HCT116 (cell line): ENCODE data around the gene SEC31B. TPM values are rescaled to one million over a fixed set of nuclear protein-coding genes. Genes with fewer than 3 reads are reported as not detected.

Experiments
- ATAC-seq: fragments of 200-7000 bp; cut with Tn5 transposase; 2 replicates; pipeline ENCODE4 v1.9.1; 2020; ENCODE audit warnings: mild to moderate bottlenecking, moderate library complexity
- BruUV-seq: library from RNA; stranded (reverse); fragments of 400-500 nt; replicated peaks from 2 replicates; lab custom pipeline; 2021; lab: Mats Ljungman, UMichigan
- CTCF ChIA-PET: fragments of 300-600 bp; sonication (Branson Sonifier 250); formaldehyde crosslinking; loops from one replicate; lab custom pipeline; 2021; ENCODE audit warnings: antibody characterized with exemption; lab: Charles Lee
- POLR2A ChIA-PET: fragments of 300-600, 350-600 bp; sonication (Branson Sonifier 250); formaldehyde crosslinking; loops from one replicate; lab custom pipeline; 2021; ENCODE audit warnings: antibody characterized with exemption; lab: Charles Lee
- RAD21 ChIA-PET, 2 experiments: fragments of 300-600 bp; sonication (Branson Sonifier 250); formaldehyde crosslinking; loops; one replicate each; lab custom pipeline; 2023; ENCODE audit warnings: low total read pairs in 2 of 2; ENCODE audit not compliant: uncharacterized antibody in 2 of 2, unreplicated experiment in 2 of 2, low non-redundant PET in 1 of 2; lab: Charles Lee
- DNase-seq: peaks from one replicate; pipeline ENCODE4 v3.0.0-alpha.2; 2010; ENCODE audit warnings: low read depth, low spot score
- H2AFZ ChIP-seq: fragments of 200-600 bp; shearing (Covaris generic), sonication (generic); 2 replicates; pipeline ENCODE4 v1.6.1; 2017; ENCODE audit warnings: low read depth, mixed run types, mixed read lengths, antibody characterized with exemption, low read length; ENCODE audit not compliant: poor library complexity, severe bottlenecking
- H3K27ac ChIP-seq: 2 replicates; pipeline ENCODE4 v1.5.1; 2012; ENCODE audit warnings: low read depth, low read length
- H3K27me3 ChIP-seq: fragments of 200-600 bp; sonication (generic); 2 replicates; pipeline ENCODE4 v1.6.1; 2016; ENCODE audit warnings: mixed run types, low read length, mixed read lengths; ENCODE audit not compliant: insufficient read depth
- H3K36me3 ChIP-seq, 2 experiments: fragments of 200-500 bp in 1 of 2; fragments of 200-600 bp in 1 of 2; sonication (Bioruptor generic) in 1 of 2; sonication (generic) in 1 of 2; 2 replicates each; pipeline versions ENCODE4 v1.5.1 to v1.6.1; 2014 to 2016; ENCODE audit warnings: low read length in 2 of 2, inconsistent platforms in 1 of 2, mixed read lengths in 1 of 2, mixed run types in 1 of 2; ENCODE audit not compliant: insufficient read depth in 2 of 2, control insufficient read depth in 1 of 2
- H3K4me1 ChIP-seq, 2 experiments: fragments of 200-600 bp in 1 of 2; sonication (generic) in 1 of 2; 2 replicates each; pipeline versions ENCODE4 v1.5.1 to v1.6.1; 2012 to 2017; ENCODE audit warnings: low read length in 2 of 2, inconsistent platforms in 1 of 2, mild to moderate bottlenecking in 1 of 2, mixed read lengths in 1 of 2, mixed run types in 1 of 2, moderate library complexity in 1 of 2; ENCODE audit not compliant: insufficient read depth in 2 of 2, control insufficient read depth in 1 of 2
- H3K4me2 ChIP-seq: fragments of 200-600 bp; sonication (generic); 2 replicates; pipeline ENCODE4 v1.6.1; 2017; ENCODE audit warnings: mixed run types, low read length, mixed read lengths
- H3K4me3 ChIP-seq, 2 experiments: fragments of 200-600 bp in 1 of 2; sonication (generic) in 1 of 2; replicated peaks in 1 of 2; 2 replicates each; pipeline ENCODE4 v1.5.1; 2011 to 2016; ENCODE audit warnings: low read length in 2 of 2, control low read depth in 1 of 2, low read depth in 1 of 2, mild to moderate bottlenecking in 1 of 2, mixed read lengths in 1 of 2, mixed run types in 1 of 2
- H3K79me2 ChIP-seq: fragments of 200-600 bp; sonication (generic); 2 replicates; pipeline ENCODE4 v1.6.1; 2017; ENCODE audit warnings: mild to moderate bottlenecking, mixed run types, low read length, moderate library complexity, mixed read lengths; ENCODE audit not compliant: insufficient read depth
- H3K9ac ChIP-seq: fragments of 200-600 bp; sonication (generic); 2 replicates; pipeline ENCODE4 v1.6.1; 2016; ENCODE audit warnings: low read length, mixed read lengths
- H3K9me2 ChIP-seq: fragments of 200-600 bp; sonication (generic), shearing (Covaris generic); 2 replicates; pipeline ENCODE4 v1.6.1; 2017; ENCODE audit warnings: mixed run types, mild to moderate bottlenecking, moderate library complexity; ENCODE audit not compliant: insufficient read depth
- H3K9me3 ChIP-seq, 2 experiments: fragments of 200-500 bp in 1 of 2; fragments of 200-600 bp in 1 of 2; sonication (Bioruptor generic) in 1 of 2; sonication (generic) in 1 of 2; 2 replicates each; pipeline ENCODE4 v1.6.1; 2014 to 2017; ENCODE audit warnings: low read length in 2 of 2, mixed read lengths in 2 of 2, inconsistent platforms in 1 of 2, low read depth in 1 of 2, mild to moderate bottlenecking in 1 of 2, mixed run types in 1 of 2, moderate library complexity in 1 of 2; ENCODE audit not compliant: control insufficient read depth in 1 of 2, insufficient read depth in 1 of 2
- H4K20me1 ChIP-seq: fragments of 200-600 bp; sonication (generic), shearing (Covaris generic); 2 replicates; pipeline ENCODE4 v1.6.1; 2017; ENCODE audit warnings: mixed run types, mild to moderate bottlenecking, moderate library complexity; ENCODE audit not compliant: insufficient read depth
- ATF3 ChIP-seq: IDR thresholded peaks from 2 replicates; pipeline ENCODE4 v1.6.1; 2012
- CBX3 ChIP-seq: IDR thresholded peaks from 2 replicates; pipeline ENCODE4 v1.6.1; 2012; ENCODE audit warnings: low read depth
- EGR1 ChIP-seq: IDR thresholded peaks from 2 replicates; pipeline ENCODE4 v1.6.1; 2012; ENCODE audit warnings: low read depth
- ELF1 ChIP-seq: IDR thresholded peaks from 2 replicates; pipeline ENCODE4 v1.6.1; 2012; ENCODE audit warnings: low read depth, borderline replicate concordance
- EZH2 ChIP-seq: fragments of 200-600 bp; sonication (generic); IDR thresholded peaks from 2 replicates; pipeline ENCODE4 v1.6.1; 2017; ENCODE audit warnings: antibody characterized with exemption, mixed run types
- FOSL1 ChIP-seq: IDR thresholded peaks from 2 replicates; pipeline ENCODE4 v1.6.1; 2012; ENCODE audit warnings: low read depth
- JUND ChIP-seq: IDR thresholded peaks from 2 replicates; pipeline ENCODE4 v1.6.1; 2012
- REST ChIP-seq: IDR thresholded peaks from 2 replicates; pipeline ENCODE4 v1.6.1; 2012; ENCODE audit warnings: low read depth
- SIN3A ChIP-seq: IDR thresholded peaks from 2 replicates; pipeline ENCODE4 v1.6.1; 2012; ENCODE audit warnings: low read depth
- SP1 ChIP-seq: IDR thresholded peaks from 2 replicates; pipeline ENCODE4 v1.6.1; 2012; ENCODE audit warnings: low read depth
- SRF ChIP-seq: IDR thresholded peaks from 2 replicates; pipeline ENCODE4 v1.6.1; 2012; ENCODE audit warnings: low read depth
- YY1 ChIP-seq: IDR thresholded peaks from 2 replicates; pipeline ENCODE4 v1.6.1; 2011; ENCODE audit warnings: low read length, low read depth, moderate library complexity, mild to moderate bottlenecking; ENCODE audit not compliant: insufficient replicate concordance; ENCODE audit errors: extremely low read depth
- ZFX ChIP-seq: fragments of 450-650 bp; IDR thresholded peaks from 2 replicates; pipeline ENCODE4 v1.6.1; 2017
- ZNF274 ChIP-seq: fragments of 200-500 bp; sonication (Bioruptor generic); IDR thresholded peaks from 2 replicates; pipeline ENCODE4 v1.6.1; 2014; ENCODE audit warnings: mild to moderate bottlenecking, low read depth, low read length, inconsistent platforms
- intact Hi-C: fragments of 100-400 bp; cut with micrococcal nuclease; formaldehyde crosslinking; loops from 2 replicates; pipeline ENCODE4 v1.10.0; 2022
- total RNA-seq: library from RNA; stranded (reverse); gene quantifications from one replicate; pipeline ENCODE4 v1.2.1, GENCODE V29; 2021; ENCODE audit not compliant: unreplicated experiment

The SEC31B gene
- total RNA-seq, 1 experiment from 2014 or later: 30.9 TPM

GRCh38 chr10:100522107-100522801 lies 2.6 kb upstream of the SEC31B start:
- H3K4me1 ChIP-seq: no peaks in the 10 kb centered on the region
- CTCF ChIA-PET: interaction anchor here (0.5 to 2.2 kb wide), 5 partner anchors 12 to 356 kb away, joined by 3 to 6 read pairs (median 4); partner anchors contain the start of gene HIF1AN
- no peak overlapping the region for H3K9ac ChIP-seq
- no TSS peak for BruUV-seq
- TF ChIP-seq JUND (peak; percentile 34), EZH2 (no peak)
- TF ChIP-seq, all 23 proteins: peak for 1
- no peaks in the 10 kb centered on the region for H3K27me3 ChIP-seq
- no peak overlapping the region for H2AFZ ChIP-seq
- RAD21 ChIA-PET: no interaction called here
- no peak overlapping the region for H3K4me3 ChIP-seq
- H4K20me1 ChIP-seq: no peaks in the 10 kb centered on the region
- intact Hi-C loops: no loop called here
- no peaks in the 10 kb centered on the region for H3K9me2 ChIP-seq
- ATAC-seq (no peak), DNase-seq (no peak)
- peaks cover 15% of the 10 kb centered on the region for H3K79me2 ChIP-seq
- peaks cover 38 to 39% of the 10 kb centered on the region in 2 experiments for H3K36me3 ChIP-seq
- H3K9me3 ChIP-seq: no peaks in the 10 kb centered on the region
- no peak overlapping the region for H3K27ac ChIP-seq
- no peak overlapping the region for H3K4me2 ChIP-seq
- POLR2A ChIA-PET: interaction anchor here (1.4 to 1.5 kb wide), 2 partner anchors 13 to 356 kb away, joined by 4 read pairs; partner anchors contain the start of gene HIF1AN

GRCh38 chr10:100520811-100521210 lies 1.1 kb upstream of the SEC31B start:
- Histone ChIP-seq H3K27ac (no peak overlapping the region), H3K36me3 (peaks cover 26 to 28% of the 10 kb centered on the region in 2 experiments; a peak in 3 of 4 replicates), H3K79me2 (peaks cover under 1% of the 10 kb centered on the region; the same call in 1 of the 2 replicates), H3K9ac (no peak overlapping the region), H3K4me1 (no peaks in the 10 kb centered on the region), H3K4me2 (no peak overlapping the region), H4K20me1 (no peaks in the 10 kb centered on the region), H3K27me3 (no peaks in the 10 kb centered on the region), H3K9me3 (no peaks in the 10 kb centered on the region), H3K4me3 (no peak overlapping the region), H2AFZ (no peak overlapping the region), H3K9me2 (no peaks in the 10 kb centered on the region)
- ATAC-seq: no peak
- ChIA-PET CTCF (interaction anchor here (1.2 to 2.2 kb wide), 3 partner anchors 11 to 357 kb away, joined by 3 to 5 read pairs (median 4); partner anchors contain the start of gene HIF1AN), POLR2A (interaction anchor here (1.1 kb wide), 1 partner anchor 10 kb away, joined by 3 read pairs; no protein-coding TSS in a partner anchor), RAD21 (no interaction called here)
- no peak for DNase-seq
- no TSS peak for BruUV-seq
- intact Hi-C loops: no loop called here
- TF ChIP-seq EGR1: no peak
- TF ChIP-seq CBX3: no peak
- TF ChIP-seq EZH2: no peak
- TF ChIP-seq ATF3: no peak
- no peak for TF ChIP-seq REST
- TF ChIP-seq YY1: no peak
- TF ChIP-seq ZNF274: no peak
- no peak for TF ChIP-seq SIN3A
- TF ChIP-seq FOSL1: no peak
- TF ChIP-seq SP1: no peak
- no peak for TF ChIP-seq ELF1
- no peak for TF ChIP-seq ZFX
- no peak for TF ChIP-seq JUND
- no peak for TF ChIP-seq SRF
